GM15510 (cell line): Measurements from ENCODE around the gene CDCA4.

ENCODE experiments used
- POLR2A ChIP-seq: IDR thresholded peaks from 3 replicates; pipeline ENCODE4 v1.6.1; 2011; ENCODE audit warnings: borderline replicate concordance; ENCODE audit not compliant: insufficient read length; ENCODE audit errors: extremely low read depth

CDCA4 gene

DNA sequence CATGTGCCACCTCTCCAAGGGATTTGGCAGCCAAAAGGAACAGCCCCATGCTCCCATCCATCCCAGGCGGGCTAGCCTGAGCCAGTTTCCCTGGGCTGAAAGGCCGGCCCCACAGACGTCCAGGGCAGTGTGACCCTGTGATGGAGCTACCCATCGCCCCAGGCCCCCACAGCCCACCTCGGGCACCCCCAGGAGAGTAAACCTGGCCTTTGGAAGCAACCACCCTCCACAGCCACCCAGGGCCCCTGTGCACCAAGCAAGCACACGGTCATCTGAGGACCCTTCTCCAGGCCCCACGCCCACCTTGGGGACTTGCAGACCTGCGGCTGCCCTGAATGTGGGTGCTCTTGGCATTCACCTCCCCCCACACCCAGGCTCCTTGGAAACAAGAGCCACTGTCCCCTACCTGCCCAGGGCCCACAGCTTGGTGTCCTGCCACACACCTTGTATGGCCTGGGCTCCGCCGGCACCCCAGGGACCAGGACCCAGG, 51.1 kb downstream of the CDCA4 start:
- no peak for TF ChIP-seq POLR2A

DNA sequence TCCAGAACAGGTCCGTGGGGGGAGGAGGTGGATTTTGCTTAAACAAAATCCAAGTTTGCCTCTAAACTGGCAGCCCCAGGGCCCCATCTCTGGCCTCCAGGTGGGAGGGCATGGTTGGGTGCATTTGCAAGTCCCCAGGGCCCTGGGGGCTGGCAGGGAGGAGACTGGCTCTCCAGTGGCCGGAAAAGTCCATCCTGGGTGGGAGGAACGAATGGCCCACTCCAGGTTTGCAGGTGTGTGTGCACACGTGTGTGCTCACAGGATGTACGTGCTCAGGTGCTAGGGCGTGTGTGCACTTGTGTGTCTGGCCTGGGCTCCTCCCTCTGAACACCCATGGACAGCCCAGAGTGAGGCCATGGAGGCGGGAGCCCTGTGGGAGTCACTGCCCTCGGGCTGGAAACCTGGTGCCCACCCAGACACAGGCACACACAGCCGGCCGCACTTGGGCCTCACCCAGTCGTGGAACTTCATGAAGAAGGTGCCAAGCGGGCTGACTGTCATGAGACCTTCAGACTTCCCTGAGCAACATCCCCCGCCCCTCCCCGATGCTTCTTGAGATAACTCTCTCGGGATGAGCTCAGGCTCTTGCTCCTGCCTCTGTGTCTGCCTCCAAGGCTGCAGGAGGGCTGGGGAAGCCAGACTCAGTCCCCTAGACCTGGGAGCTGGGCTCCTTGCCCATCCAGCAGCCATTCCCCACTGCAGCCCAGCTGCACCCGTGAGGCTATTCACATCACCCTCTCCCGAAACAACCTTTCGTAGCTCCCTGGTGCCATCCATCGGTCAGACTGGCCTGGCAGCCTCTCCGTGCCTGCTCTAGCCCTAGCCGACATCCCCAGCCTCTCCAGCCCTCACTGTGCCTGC, 52.1 kb downstream of the CDCA4 start:
- no peak for TF ChIP-seq POLR2A

- no peak for TF ChIP-seq POLR2A
Measured at GRCh38 chr14:104968153-104968527, 52.7 kb downstream of the CDCA4 start.

DNA sequence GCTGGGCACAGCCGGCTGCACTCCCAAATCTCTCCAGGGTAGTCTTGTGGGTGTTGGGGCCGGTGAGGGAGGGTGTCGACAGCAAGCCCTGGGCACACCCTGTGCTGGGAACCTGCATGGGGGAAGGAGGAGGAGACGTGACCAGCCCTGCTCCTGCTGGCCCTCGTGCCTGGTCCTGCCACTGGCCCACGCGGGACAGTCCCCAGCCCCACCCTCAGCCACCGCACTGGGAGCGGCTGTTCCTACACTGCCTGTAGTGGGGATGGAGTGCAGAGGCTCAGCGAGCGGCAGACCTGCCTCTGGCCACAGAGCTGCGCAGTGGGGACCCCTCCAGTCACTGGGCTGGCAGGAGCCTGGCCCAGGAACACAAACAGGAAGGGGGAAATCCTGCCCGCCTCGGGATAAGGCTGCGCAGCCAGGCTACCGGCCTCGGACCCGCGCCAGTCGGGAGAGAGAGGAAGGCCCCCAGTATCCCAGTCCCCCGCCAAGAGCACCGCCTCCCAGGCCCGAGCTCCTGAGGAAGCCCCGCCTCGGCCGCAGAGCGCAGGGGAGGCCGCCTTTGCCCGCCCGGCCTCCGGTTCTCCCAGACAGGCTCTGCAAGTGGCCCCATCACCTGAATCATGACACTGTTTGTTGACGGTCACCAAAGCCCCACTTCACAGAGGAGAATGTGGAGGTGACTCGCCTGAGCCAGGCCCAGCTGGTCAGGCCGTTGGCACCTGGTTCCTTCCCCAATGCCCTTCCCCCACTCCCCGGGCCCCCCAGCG, 53.3 kb downstream of the CDCA4 start:
- no peak for TF ChIP-seq POLR2A

- TF ChIP-seq POLR2A = no peak
Measured at GRCh38 chr14:104966981-104967385, 53.9 kb downstream of the CDCA4 start.

DNA sequence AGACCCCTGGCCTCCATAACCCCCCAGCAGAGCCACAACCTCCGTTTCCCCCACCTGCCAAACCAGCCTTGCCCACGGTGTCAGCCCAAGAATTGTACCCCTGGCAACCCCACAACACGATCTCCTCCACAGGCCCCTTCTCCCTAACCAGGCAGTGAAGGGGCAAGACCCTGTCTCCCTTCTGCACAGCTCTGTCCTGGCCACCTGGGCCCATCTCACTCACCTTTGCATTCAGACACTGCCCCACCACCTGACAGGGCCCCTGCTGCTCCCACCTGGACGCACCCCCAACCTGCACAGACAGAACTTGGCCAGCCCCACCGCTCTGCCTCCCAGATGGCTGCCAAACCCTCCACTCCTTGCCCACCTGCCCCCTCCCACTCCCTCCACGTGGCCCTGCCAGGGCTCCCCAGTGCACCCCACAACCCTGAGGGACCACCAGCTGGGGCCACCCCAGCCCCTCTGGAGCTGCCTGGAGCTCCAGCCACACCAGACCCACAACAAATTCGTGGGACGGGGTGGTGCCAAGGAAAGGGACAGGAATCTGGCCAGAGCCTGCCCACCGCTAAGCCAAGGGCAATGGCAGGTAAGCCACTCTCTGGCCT, 54.5 kb downstream of the CDCA4 start:
- no peak for TF ChIP-seq POLR2A

DNA sequence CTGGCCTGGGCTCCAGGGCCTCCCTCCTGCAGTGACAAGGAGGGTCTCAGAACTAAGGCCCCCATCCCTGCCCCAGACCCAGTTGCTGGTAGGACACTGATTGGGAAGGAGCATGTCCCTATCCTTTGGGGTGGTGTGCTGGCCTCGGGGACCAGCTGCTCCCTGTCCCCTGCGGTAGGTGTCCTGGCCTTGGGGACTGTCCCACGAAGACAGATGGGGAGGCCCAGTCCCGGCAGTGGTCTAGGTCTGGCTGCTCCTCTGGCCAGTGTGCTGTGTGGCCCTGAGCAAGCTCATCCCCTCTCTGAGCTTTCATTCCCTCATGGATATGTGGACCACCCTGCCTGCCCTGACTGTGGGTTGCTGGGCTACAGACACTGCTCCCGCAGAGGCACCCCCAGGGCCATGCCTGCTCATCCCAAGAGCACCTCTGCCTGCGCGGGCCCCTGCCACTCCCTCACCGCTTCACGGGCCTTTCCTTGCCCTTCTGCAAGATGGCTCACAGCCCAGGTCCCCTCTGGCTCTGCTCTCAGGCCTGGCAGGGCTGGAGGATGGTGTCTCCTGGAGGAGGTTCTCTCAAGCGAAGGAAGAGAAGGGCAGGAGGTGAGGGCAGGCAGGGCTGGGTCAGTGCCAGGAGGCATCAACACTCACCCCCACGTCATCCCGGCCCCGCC, 55.2 kb downstream of the CDCA4 start:
- no peak for TF ChIP-seq POLR2A

GRCh38 chr14:104964546-104964945, 56.3 kb downstream of the CDCA4 start:
- TF ChIP-seq POLR2A = no peak
